GM21576 (cell line): ENCODE measurements around the gene MAST3.
A peak's percentile ranks its signal among the peaks of the same experiment; 100 is the strongest.

Source experiments
- ATAC-seq: cut with Tn5 transposase; IDR thresholded peaks from one replicate; pipeline ENCODE4 v1.9.1; 2021; ENCODE audit warnings: mild to moderate bottlenecking, moderate library complexity; ENCODE audit not compliant: unreplicated experiment

Gene MAST3

GRCh38 chr19:18174983-18175382 lies 77.4 kb downstream of the MAST3 start:
- ATAC-seq: no peak

- no peak for ATAC-seq
Measured at GRCh38 chr19:18176367-18177310, 79.1 kb downstream of the MAST3 start.

GRCh38 chr19:18179957-18180356 lies 82.4 kb downstream of the MAST3 start:
- ATAC-seq: no peak

- ATAC-seq: no peak
Measured at GRCh38 chr19:18183529-18183928, 86.0 kb downstream of the MAST3 start.

GRCh38 chr19:18185538-18185937 lies 88.0 kb downstream of the MAST3 start:
- no peak for ATAC-seq

- no peak for ATAC-seq
Measured at GRCh38 chr19:18190278-18190677, 92.7 kb downstream of the MAST3 start.

- no peak for ATAC-seq
Measured at GRCh38 chr19:18191640-18192062, 94.1 kb downstream of the MAST3 start.

- peak; percentile 74 for ATAC-seq
Measured at GRCh38 chr19:18192673-18193387, 95.3 kb downstream of the MAST3 start, which contains the start of gene MPV17L2. Gene MPV17L2 (plus strand): TSS chr19:18193218. CDS start chr19:18193282, 64 bp downstream.

- peak; percentile 1 for ATAC-seq
Measured at GRCh38 chr19:18193388-18194180, 96.0 kb downstream of the MAST3 start.

- ATAC-seq: no peak
Measured at GRCh38 chr19:18194181-18194530, 96.6 kb downstream of the MAST3 start.

GRCh38 chr19:18194554-18195238 lies 97.1 kb downstream of the MAST3 start:
- ATAC-seq: no peak

GRCh38 chr19:18196511-18196845 lies 98.9 kb downstream of the MAST3 start:
- no peak for ATAC-seq

GRCh38 chr19:18197306-18197705 lies 99.7 kb downstream of the MAST3 start:
- no peak for ATAC-seq

GRCh38 chr19:18197941-18198340 lies 100.4 kb downstream of the MAST3 start:
- no peak for ATAC-seq

- ATAC-seq: no peak
Measured at GRCh38 chr19:18198374-18198773, 100.8 kb downstream of the MAST3 start.
